Activated CD4-positive, alpha-beta T cell treated with anti-CD3 and anti-CD28 coated beads for 1 hour (primary cell): Measurements from ENCODE around the gene TMEM63A.
"Not testable (repeated sequence)": the region's sequence is repeated elsewhere in the genome, so short reads cannot be mapped to it uniquely, and the experiment has no call there.

Source experiments
- DNase-seq: peaks from one replicate; pipeline ENCODE4 v3.0.0-alpha.2; 2020

The TMEM63A gene

DNA sequence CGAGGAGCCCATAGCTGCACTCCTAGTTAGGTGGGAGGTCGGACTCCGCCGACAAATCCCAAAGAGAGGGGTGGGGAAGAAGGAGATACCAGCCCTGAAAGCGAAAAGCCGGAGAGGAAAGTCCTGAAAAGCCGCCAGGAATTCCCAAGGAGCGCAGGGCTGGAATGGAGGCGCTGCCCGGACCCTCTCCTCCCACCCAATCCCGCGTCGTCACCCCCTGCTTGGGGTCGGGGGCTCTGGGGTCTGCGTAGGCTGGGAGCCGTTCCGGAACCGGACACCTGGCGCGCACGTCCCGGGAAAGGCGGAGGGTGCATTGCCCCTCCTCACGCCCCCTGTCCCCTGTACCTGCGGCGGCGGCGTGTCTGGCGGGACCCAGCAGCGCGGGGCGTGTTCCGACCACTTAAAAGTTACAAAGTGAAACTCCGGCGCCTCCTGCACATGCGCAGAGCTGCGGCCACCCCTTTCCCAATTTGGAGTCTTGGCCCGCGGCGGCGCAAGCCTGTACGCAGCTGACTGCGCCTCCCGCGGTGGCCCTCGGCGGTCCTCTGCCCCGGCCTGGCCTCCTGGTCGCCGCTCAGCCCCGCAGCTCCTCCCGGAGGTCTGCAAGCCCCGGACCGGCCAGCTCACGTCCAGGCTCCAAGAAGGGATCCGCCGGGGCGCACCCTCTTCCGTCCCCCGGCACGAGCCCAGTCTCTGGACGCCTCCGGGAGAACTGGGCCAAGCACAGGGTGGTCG lies at the start of gene TMEM63A:
TMEM63A (minus strand) TSS at position 422 of the 735 bp plus-strand sequence. CDS start 4,800 bp downstream, outside the sequence.
- peak; percentile 84 for DNase-seq

DNA sequence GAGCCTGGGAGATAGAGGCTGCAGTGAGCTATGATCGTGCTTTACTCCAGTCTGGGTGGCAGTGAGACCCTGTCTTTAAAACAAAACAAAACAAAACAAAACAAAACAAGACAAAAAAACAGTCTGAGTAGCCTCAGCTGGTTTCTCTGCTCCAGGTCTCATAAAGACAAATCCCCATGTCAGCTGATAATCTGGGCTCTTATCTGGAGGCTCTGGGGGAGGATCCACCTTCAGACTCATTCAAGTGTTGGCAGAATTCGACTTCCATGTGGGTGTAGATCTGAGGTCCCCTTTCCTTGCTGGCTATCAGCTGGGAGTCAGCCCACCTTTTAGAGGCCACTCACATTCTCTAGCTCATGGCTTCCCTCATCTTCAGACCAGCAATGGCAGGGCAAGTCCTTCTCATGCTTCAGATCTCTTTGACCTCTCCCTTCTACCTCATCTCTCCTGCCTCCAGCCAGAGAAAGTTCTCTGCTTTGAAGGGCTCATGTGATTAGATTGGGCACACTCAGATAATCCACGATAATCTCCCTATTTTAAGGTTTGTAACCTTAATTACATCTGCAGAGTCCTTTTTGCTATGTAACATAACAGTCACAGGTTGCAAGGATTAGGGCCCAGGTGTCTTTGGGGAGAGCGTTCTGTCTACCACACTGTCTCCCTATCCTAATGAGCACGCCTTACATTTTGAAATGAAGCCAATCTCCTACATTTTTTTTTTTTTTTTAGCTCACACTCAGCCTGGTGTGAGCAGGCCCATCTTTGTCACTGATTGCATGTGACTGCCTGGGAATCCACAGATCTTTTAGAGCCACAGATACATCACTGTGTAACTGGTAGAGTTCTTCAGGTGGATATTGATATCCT lies 49.3 kb upstream of the TMEM63A start:
- no peak for DNase-seq

DNA sequence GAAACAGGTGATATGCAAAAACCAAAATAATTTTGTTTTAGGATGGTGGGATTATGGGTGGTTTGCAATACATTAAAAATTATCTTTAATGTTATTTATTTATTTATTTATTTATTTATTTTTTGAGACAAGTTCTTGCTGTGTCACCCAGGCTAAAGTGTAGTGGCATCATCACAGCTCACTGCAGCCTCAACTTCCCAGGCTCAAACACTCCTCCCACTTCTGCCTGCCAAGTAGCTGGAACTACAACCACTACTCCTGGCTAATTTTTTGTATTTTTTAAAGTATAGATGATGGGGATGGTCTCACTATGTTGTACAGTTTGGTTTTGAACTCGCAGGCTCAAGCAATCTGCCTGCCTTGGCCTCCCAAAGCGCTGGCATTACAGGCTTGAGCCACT lies 48.4 kb upstream of the TMEM63A start:
- DNase-seq, result no peak

DNA sequence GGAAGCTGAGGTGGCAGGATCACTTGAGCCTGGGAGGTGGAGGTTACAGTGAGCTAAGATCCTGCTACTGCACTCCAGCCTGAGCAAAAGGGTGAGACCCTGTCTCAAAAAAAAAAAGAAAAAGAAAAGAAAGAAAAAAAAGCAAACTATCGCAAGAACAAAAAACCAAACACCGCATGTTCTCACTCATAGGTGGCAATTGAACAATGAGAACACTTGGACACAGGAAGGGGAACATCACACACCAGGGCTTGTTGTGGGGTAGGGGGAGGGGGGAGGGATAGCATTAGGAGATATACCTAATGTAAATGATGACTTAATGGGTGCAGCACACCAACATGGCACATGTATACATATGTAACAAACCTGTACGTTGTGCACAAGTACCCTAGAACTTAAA lies 47.3 kb upstream of the TMEM63A start:
- not testable (repeated sequence) for DNase-seq

DNA sequence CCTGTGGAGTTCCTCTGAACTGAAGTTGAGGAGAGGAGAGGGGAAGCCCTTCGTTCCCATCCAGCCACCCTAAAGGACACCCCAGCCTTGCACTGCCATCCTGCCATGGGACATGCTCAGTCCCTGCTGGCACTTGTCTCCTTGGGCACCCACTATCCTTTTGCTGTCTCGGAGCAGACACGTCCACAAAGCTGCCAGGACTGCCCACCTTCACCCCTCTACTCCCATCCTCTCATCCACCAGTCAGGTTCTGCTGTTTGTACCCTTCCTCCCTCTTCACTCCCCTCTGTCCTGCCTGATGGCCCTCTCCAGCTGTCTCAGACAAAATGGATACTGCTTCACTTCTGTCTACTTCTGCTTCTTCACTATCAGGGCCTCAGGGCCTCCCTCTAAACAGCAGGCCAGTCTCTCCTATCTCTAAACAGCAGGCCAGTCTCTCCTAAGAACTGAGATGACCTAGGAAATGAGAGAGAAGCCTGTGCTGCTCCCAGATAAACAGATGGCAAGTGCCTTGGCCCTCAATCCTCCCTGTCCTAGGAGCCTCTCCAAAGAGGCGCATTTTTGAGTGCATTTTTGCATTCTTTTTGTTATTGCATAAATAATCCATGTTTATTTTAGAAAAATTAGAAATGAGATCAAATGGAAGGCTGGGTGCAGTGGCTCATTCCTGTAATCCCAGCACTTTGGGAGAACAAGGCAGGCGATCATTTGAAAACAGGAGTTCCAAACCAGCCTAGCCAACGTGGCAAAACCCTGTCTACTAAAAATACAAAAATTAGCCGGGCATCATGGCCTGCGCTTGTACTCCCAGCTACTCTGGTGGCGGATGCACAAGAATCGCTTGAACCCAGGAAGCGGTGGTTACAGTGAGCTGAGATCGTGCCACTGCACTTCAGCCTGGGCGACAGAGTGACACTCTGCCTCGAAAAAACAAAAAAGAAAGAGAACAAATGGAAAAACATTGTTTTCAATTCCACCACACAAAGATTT lies 46.3 kb upstream of the TMEM63A start:
- DNase-seq, result no peak

DNA sequence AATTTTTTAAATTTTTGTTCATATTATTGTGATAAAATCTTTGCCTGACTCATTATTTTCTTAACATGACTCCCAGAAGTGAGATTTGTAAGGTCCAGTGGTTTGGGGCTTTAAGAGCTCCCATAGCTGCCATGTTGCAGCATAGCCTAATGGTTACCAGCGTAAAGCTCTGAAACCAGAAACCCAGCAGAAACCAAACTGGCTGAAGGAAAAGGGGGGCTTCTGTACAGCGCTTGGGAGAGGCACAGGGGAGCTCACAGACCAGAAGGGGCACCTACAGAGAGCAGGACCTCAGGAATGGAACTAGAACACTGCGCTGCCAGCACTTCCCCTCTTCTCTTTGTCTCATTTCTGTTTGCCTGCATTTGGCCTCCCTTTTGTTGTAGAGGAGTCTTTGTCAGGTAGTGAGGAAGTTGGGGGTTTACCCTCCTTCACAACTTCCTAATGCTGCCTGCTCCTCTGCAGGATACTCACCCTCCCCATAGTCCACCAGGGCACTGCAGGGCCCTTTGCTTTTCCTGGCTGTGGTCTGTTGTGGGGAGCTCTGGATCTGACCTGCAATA lies 44.5 kb upstream of the TMEM63A start:
- no peak for DNase-seq

DNA sequence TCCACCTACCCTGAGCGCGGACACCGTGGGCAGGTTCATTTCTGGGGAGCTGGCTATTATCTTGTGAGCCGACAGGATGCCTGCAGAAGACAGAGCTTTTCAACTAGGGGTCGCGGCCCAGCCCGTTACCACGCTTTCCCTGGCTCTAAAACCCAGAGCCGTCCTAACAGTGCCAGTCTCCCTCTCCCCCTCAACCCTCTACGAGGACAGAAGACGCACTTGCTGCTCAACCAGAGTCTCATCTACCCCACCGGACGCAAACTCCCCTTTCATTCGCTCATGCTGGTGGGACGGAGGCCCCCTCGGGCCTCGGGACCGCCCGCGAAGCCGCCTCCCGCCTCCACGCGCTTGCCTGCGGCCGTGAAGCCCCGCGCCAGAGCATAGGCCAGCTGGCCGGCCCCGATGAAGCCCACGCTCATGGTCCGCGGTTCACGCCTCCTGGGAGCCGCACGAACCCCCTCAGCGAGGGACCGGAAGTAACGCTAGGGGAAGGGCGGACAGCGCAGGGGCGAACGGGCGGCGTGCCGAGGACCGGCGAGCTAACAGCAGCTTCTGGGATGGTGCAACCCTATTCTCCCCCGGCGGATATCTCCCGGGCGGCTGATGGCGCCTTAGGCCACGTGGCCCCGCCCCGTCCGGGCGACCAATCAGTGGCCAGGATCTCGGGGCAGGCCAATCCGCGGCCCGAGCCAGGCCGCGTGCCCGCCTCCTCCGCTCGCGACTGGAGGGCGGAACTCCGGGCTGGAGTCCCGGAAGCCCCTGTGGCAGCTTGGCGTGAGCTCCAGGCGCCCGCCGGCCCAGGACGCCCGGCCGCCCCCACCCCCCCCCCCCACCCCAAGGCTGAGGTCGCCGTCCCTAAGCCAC lies 41.7 kb upstream of the TMEM63A start, which contains the start of gene PYCR2:
PYCR2 (minus strand) TSS at position 559 of the 864 bp plus-strand sequence; CDS start at position 419, 140 bp downstream.
- peak; percentile 89 for DNase-seq

DNA sequence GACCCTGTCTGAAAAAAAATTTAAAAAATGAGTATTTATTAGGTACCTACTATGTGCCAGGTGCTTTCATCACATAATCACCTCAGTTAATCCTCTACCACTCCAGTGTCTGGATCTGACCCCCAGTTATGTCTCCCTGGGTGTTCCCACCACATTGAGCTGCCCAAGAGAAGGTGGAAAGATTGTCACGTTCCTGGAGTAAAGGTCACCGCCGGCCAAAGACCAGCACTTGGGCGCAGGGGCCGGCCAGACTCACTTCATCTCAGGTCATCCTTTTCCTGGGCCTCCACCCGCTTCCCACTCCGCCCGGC lies 41.2 kb upstream of the TMEM63A start:
- no peak for DNase-seq

DNA sequence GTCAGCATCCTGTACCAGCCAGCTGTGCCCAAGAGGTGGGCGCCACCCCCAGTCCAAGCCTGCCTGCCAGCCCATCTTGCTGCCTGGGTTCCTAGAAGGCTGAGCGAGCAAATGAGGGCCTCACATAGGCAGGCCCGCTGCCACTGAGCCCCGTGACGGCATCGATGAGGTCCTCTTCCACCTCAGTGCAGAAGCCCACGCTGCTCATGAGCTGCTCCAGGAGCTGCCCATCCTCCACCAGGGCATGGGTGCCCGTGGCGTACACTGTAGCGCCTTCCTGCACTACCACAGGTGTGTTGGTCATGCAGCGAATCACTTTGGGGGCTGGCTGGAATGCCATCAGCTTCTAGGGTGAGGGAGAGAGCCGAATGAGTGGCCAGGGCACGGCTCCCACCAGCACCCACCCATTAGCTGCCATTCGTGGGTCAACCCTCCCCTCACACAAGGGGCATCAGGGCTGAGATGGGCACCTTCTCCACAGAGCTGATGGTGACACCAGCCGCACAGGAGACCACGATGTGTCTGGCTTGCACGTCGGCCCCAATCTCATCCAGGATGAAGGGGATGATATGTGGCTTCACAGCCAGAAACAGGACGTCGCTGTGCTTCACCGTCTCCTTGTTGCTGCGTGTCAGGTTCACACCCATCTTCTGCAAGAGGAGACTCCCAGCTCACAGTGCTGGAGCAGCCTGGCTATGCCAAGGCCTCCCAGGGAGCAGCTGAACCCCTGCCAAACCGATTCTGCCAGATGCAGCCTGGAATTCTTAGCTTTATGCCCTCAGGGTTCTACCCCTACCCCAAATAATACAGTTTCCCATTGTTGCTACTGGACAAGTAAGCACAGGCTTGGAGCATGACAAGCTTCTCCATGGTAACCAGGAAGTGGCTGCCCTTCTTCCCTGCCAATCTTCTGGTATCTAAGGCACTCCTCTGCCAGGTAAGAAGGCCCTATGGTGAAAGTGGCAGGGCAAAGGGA lies 39.8 kb upstream of the TMEM63A start:
- no peak for DNase-seq

DNA sequence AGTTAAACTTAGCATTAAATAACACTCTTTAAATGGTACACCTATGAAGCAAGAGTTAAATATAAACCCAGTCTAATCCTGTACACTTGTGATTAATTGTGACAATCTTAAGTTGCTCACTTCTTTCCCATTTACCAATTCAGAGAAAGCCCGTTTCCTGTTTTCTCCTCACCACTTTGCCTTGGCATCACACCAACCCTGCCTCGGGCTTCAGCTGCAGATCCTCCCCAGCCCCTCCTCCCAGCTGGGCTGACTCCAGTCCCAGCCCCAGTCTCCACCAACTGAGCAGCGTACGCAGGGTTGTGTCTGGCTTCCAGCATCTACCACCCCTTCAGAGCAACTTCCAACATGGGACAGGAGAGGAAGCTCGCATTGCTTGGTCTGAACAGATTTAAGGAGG lies 37.7 kb upstream of the TMEM63A start:
- no peak for DNase-seq

DNA sequence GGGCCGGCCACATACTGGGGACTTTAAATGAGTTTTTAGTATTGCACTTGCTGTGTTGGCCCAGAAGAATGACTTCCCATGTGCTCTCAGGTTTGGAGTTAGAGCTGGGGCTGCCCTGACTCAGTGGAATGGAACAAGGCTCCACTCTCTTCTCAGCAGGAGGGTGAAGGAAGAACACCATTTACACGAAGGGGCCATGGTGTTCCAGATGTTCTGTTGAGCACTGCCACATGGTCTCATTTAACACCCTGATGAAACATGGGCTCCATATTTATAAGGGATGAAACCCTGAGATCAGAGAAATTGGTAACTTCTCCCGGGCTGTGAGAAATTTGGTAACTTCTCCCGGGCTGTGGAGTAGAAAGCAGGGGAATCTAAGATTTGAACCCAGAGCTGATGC lies 36.1 kb upstream of the TMEM63A start:
- DNase-seq, result no peak

DNA sequence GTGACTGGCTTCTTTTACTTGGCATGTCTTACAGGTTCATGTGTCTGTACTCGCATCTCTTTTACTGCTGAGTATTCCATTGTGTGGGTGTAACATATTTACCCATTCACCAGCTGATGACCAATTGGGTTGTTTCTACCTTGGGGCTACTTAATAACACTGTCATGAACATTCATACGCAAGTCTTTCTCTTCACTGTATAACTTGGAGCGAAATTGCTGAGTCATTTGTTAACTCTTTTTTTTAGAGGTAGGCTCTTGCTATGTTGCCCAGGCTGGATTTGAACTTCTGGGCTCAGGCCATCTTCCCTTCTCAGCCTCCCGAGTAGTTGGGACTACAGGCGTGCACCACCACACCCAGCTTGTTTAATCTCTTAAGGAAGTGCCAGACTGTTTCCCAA lies 35.4 kb upstream of the TMEM63A start:
- DNase-seq, result no peak

DNA sequence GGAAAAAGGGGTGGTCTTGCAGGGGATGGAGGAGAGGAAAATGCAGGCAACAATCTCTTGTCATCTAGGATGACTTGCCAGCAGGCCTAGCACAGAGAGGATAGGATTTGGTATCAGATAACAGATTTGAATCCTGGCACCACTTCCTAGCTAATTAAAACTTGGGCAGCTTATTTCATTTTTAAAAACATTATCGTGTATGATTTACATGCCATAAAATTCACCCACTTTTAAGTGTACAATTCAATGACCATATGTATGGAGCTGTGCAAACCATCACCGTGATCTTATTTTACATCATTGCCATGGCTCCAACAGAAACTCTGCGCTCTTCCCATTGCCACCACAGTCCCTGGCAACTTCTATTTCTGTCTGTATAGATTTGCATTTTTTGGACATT lies 34.9 kb upstream of the TMEM63A start:
- no peak for DNase-seq

DNA sequence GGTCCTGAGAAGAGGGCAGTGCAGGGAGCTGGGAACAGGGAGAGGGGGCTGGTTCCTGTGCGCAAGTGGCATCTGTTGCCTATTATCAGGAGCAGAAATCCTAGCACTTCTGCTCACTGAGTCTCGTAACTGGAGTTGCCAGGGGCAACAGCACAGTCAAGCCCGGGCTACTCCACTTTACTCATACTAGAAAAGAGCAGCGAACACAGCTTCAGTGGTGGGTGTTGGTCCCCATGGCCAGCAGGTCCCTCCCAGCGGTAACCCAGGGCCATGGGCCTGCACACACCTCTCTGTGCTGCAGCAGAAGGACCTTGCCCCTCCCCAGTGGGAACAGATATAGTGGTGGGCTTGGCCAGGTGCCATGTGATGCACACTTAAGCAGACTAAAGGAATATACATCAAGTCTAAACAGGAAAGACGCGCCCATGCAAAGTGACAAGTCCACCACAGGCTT lies 33.4 kb upstream of the TMEM63A start:
- no peak for DNase-seq

DNA sequence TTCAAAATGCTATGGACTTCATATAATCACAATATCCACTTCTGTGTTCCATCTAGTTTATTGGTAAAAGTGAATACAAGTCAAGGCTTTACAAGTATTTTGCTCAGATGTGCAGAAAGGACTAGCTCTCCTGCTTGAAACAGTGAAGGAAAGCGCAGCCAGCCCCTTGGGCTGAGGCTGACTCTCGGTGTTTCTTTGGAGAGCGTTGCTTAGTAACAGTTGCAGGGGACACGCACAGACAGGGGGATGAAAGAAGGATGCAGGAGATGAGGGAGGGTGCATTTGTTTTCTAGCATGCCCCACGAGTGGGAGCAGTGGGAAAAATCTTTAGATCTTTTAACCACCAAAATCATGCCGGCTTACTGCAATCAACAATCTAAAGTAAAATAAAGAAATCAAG lies 32.8 kb upstream of the TMEM63A start:
- DNase-seq, result no peak

DNA sequence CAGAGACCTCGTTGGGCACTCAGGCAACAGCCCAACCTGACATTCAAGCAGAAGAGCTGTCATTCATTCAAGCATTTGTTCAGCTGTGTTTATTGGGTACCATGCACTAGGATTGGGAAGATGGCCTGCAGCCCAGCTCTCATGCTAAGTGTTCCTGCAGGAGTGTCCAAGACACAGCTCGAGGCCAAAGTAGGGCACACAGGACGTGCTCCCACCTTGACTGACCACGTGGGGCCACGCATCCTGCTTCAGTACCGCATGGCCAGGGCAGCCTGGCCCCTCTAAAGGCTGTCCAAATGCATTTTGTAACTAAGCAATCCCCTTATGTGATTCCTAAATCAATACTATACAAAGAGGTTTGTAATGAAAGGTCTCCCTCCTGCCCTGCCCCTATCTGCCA lies 32.2 kb upstream of the TMEM63A start:
- DNase-seq, result no peak

DNA sequence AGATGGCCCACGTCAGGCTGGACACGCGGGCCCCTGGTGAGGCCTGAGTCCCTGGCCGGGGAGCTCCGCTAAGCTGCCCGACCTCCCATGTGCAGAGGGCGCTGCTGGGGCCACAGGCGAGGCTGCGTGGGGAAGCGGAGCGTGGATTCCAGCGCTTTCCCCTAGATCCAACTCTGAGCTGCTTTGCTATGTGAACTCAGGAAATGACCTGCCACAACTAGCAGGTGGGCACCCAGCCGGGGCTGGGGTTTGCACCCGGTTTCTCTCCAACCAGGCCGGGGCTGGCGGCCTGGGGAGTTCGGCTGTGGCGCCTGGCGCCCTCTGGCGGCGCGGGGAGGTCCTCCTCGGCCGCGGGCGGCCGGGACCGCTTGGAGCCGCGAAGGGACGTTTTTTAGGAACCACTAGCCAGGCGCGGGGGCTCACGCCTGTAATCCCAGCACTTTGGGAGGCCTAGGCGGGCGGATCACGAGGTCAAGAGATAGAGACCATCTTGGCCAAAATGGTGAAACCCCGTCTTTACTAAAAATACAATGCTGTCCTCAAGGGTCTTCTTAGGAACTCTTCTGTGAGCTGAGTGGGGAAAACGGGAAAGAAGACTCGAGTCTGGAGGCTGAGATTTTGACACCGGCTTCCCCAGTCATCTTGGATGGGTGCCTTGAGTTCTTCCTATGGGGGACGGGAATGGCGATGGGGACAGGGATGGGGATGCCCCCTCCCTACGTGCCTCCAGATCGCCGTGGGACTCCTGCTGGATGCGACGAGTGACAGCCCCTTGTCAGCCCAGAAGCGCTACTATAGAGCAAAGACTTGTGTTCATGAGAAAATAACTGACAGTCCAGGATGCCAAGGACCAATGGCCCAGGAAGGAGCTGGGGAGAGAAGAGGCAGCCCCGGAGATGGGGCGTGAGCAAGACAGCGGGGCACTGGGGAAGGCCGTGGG lies 29.3 kb upstream of the TMEM63A start:
- peak; percentile 59 for DNase-seq

DNA sequence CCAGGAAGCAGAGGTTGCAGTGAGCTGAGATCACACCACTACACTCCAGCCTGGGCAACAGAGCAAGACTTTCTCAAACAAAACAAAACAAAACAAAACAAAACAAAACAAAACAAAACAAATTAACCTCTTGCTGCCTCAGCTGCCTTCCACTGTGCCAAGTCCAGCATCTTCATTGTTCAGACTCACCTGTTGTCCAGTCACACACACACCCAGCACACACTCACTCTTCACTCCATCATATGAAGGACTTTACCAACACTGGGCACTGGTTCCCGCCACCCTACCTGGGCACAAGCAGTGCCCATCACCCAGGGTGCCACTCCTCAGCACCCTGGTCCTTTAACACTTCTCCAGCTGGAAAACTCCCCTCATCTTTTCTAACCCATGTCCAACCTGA lies 27.3 kb upstream of the TMEM63A start:
- no peak for DNase-seq

DNA sequence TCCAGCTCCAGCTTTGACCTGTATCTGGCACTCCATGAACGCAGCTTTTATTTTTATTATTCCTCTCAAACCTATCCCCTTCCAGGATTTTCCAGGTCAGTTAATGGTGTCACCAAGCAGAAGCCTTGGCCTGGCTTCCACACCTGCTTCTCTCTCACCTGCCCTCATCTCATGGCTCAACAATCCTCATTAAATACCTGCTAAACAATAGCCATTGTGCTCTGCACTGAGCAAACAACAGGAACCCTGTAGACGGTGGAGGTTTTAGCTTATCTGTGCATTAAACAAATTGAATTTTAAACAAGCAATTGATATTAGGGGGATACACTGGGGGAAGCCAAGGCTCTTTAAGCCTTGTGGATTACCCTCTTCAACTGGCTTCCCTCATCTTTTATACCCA lies 26.6 kb upstream of the TMEM63A start:
- DNase-seq, result no peak
